VCaP (cell line): ENCODE measurements around the gene PCNX4.

ENCODE experiments used
- H3K27ac ChIP-seq: fragments of 450-650 bp; 2 replicates; pipeline ENCODE4 v1.5.1; 2017
- TF ChIP-seq, protein P1 (sequence below): fragments of 450-650 bp; conservative IDR thresholded peaks from 2 replicates; pipeline ENCODE4 v1.5.1; 2017; ENCODE audit warnings: mild to moderate bottlenecking, moderate library complexity

PCNX4 gene

DNA sequence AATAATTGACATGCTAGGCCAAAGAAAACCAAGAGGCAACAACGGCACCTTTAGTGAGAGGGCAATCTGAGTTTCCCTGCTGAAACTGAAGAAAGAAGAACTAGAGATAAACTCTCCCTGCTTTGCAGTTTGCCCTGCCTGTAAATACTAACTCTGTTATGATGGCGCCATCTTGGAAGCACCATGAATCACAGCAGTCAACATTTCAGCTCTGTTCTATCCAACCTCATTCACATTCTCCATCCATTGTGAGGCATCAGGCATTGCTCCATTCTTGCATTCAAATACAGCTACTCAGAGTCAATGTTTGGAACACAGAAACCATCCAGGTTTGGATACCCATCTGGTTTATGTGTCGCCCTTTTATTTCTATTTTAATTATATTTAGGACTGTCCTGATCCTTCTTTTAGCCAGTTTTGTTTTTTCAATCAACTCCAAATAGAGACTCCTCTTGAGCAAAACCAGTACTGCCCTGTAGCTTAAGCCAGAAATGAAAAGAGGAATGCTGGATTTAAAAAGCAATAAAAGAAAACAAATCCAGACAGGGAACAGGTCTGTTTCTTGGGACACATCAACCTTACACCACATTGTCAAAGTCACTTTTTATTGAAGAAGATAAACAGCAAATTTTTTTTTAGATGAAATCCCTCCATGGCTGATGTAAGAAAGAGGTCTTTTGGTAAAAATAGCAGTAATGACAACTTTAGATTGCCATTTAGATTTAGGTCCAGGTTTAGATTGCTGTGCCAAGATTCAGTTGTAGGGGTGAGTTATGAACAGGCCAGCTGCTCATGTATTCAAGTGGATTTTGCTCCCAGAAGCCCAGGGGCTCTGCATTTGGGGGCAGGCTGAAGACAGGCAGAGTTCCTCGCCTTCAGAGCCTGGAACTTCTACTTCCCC lies 124.0 kb downstream of the PCNX4 start:
- TF ChIP-seq, protein P1, sequence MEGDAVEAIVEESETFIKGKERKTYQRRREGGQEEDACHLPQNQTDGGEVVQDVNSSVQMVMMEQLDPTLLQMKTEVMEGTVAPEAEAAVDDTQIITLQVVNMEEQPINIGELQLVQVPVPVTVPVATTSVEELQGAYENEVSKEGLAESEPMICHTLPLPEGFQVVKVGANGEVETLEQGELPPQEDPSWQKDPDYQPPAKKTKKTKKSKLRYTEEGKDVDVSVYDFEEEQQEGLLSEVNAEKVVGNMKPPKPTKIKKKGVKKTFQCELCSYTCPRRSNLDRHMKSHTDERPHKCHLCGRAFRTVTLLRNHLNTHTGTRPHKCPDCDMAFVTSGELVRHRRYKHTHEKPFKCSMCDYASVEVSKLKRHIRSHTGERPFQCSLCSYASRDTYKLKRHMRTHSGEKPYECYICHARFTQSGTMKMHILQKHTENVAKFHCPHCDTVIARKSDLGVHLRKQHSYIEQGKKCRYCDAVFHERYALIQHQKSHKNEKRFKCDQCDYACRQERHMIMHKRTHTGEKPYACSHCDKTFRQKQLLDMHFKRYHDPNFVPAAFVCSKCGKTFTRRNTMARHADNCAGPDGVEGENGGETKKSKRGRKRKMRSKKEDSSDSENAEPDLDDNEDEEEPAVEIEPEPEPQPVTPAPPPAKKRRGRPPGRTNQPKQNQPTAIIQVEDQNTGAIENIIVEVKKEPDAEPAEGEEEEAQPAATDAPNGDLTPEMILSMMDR, result no peak
- 0 out of 2 replicates have a peak overlapping the region, but pooled peaks have one; percentile 5 for H3K27ac ChIP-seq

GRCh38 chr14:60217713-60218112 lies 126.0 kb downstream of the PCNX4 start:
- no peak overlapping the region for H3K27ac ChIP-seq
- TF ChIP-seq, protein P1, result no peak
